ENCODE measurements around the gene TRIP4.

TRIP4 gene

DNA sequence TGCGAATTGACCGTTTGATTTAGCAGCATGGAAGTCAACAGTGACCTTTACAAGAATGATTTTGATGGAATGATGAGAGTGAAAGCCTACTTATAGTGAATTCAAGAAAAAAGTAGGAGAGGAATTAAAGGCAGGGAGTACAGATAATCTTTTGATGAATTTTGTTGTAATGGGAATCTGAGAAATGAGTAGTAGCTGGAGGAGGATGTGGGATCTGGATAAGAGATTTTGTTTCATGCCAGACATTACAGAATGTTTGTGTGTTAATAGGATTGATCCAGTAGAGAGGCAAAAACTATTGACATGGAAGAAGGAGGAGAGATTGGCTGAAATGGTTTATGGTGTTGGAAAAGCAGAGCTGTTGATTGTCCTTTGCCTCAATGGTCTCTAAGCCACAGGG is 55.4 kb downstream of the TRIP4 start:
- TF ChIP-seq, protein P1, sequence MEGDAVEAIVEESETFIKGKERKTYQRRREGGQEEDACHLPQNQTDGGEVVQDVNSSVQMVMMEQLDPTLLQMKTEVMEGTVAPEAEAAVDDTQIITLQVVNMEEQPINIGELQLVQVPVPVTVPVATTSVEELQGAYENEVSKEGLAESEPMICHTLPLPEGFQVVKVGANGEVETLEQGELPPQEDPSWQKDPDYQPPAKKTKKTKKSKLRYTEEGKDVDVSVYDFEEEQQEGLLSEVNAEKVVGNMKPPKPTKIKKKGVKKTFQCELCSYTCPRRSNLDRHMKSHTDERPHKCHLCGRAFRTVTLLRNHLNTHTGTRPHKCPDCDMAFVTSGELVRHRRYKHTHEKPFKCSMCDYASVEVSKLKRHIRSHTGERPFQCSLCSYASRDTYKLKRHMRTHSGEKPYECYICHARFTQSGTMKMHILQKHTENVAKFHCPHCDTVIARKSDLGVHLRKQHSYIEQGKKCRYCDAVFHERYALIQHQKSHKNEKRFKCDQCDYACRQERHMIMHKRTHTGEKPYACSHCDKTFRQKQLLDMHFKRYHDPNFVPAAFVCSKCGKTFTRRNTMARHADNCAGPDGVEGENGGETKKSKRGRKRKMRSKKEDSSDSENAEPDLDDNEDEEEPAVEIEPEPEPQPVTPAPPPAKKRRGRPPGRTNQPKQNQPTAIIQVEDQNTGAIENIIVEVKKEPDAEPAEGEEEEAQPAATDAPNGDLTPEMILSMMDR (IDR thresholded peaks at IDR 0.05; ENCODE audit: low read depth, low read length) = no peak
- no peak for DNase-seq (ENCODE audit: extremely low read depth, low read depth)

DNA sequence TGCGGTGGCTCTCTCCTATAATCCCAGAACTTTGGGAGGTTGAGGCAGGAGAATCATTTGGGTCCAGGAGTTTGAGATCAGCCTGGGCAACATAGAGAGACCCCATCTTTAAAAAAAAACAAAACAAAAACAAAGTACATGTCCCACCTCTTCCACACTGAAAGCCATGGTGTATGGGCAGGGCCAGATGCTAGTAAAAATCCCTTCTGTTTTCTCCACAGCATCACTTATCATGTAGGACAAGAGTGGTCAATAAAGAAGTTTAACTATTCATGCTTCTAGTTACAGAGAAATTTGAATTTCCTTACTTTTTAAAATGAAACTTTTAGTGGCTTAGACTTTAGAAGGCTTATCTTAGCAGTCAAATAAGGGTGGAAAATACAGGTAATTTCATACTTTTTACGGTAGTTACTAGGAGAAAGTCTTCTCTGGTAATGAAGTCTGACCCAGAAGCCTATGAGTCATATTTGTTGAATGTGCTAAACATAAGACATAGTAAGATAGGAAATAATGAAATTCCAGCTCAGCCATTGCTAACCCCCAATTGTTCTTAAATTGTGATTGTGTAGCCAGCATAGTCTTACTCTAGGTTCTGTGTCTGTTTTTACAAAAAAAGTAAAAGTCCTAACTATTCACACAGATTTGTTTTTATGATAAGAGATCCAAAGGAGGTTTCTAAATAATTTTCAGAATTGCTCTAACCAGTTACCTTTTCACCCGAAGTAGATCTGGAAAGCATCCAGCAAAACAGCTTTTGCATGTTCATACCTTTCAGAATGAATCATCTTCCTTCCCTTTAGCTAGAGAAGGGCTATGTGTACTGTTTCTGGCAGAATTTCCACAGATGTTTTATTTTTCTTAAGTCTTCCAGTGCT is 56.3 kb downstream of the TRIP4 start:
- peak; percentile 46 for DNase-seq (ENCODE audit: extremely low read depth, low read depth)
- TF ChIP-seq, protein P1 (IDR thresholded peaks at IDR 0.05; ENCODE audit: low read depth, low read length) = no peak

DNA sequence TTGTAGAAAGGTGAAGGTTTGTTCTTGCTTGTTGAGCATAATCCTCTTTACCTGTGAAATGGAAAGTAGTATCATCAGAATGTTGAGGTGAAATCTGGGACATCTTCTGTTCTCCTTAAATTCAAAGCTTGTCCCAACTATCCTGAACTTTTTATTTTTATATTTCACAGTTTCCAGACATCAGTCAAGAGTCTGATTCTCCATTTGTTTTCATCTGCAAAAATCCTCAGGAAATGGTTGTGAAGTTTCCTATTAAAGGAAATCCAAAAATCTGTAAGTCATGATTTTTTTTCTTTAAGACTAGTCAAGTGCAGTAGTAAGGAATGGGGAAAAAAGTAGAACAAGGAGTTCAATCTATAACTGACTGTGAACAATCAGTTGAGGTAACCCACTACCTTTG is 57.2 kb downstream of the TRIP4 start:
- TF ChIP-seq, protein P1 (IDR thresholded peaks at IDR 0.05; ENCODE audit: low read depth, low read length) = no peak
- no peak for DNase-seq (ENCODE audit: extremely low read depth, low read depth)

DNA sequence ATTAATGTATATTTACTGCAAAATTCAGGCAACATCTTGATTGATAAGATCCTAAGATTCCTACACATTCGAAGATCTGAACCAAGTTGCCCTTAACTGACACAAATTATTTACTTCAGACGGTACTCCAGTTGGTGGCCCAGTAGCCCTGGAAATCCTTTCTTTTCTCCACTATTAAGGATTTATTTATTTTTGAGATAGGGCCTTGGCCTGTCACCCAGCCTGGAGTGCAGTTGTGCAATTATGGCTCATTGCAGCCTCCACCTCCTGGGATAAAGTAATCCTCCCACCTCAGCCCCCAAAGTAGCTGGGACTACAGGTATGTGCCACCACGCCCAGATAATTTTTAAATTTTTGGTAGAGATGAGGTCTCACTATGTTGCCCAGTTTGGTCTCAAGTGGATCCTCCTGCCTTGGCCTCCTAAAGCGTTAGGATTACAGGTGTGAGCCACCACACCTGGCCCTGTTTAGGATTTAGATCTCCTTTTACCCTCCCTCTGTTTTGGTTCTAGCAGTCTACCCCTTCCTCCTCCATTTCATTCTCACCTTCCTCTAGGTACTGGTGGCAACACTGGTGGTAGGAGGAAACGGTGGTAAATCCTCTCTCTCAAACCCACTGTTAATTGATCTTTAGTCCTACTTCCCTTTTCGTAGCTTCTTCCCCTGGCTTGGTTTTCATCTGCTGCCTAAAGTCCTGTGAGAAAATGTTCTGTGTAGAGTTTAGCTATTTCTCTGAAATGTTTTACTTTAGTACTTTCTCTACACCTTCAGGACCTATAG is 60.1 kb downstream of the TRIP4 start:
- no peak for DNase-seq (ENCODE audit: extremely low read depth, low read depth)

DNA sequence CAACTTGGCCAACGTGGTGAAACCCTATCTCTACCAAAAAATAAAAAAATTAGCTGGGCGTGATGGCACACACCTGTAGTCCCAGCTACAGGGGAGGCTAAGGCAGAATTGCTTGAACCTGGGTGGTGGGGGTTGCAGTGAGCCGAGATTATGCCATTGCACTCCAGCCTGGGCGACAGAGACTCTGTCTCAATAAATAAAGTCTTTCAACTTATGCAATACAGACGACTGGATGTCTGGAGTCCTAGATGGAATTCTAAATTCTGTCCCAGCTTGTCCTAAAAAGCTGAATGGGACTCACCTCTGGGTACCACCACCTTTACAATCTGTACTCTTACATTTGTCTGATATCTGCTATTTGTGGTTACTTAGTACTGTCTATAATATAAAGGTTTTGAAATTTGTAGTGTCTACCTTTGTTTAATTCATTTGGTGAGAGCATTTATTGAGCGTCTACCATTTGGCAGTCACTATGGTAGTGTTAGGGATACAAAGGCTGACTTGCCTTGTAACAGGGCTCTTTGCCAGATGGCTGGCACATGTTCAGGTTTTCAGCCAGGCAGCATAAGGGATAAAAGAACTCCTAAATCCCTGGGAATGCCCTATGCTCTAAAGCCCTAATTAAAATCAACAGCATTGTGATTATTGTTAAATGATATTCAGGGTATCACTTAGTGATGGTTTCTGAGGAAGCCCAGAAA is 65.5 kb downstream of the TRIP4 start:
- TF ChIP-seq, protein P1 (IDR thresholded peaks at IDR 0.05; ENCODE audit: low read depth, low read length) = no peak
- DNase-seq (ENCODE audit: extremely low read depth, low read depth) = no peak

More for the DNA sequence above, 60.1 kb downstream of the TRIP4 start:
- TF ChIP-seq, protein P1 (IDR thresholded peaks at IDR 0.05; ENCODE audit: low read depth, low read length) = no peak

DNA sequence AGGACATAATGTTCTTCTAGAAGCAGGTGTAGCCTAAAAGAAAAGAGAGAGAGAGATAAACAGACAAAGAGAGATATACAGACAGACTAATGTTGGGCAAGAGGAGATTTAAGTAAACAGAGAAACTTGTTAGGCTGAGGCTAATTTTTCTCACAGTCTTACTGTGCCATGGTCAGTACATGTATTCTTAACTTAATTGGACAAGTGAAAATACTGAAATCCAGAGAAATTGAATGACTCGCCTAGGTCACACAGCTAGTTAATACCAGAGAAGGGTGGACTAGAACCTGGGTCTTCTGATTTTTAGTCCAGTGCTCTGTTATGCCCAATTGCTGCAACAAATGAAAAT is 66.0 kb downstream of the TRIP4 start:
- TF ChIP-seq, protein P1 (IDR thresholded peaks at IDR 0.05; ENCODE audit: low read depth, low read length) = no peak
- no peak for DNase-seq (ENCODE audit: extremely low read depth, low read depth)
